Panc1 (cell line): ENCODE data around the gene SAP130. TPM values are rescaled to one million over a fixed set of nuclear protein-coding genes. Genes with fewer than 3 reads are reported as not detected.
A peak's percentile ranks its signal among the peaks of the same experiment; 100 is the strongest.

ENCODE experiments used
- ATAC-seq: fragments of 200-7000 bp; cut with Tn5 transposase; 2 replicates; pipeline ENCODE4 v1.9.1; 2020; ENCODE audit warnings: mild to moderate bottlenecking, moderate library complexity
- BruUV-seq: library from RNA; stranded (reverse); fragments of 400-500 nt; replicated peaks from 2 replicates; lab custom pipeline; 2021; lab: Mats Ljungman, UMichigan
- CTCF ChIA-PET: fragments of 300-600 bp; sonication (Branson Sonifier 250); formaldehyde crosslinking; loops from one replicate; lab custom pipeline; 2022; ENCODE audit warnings: antibody characterized with exemption; lab: Charles Lee
- POLR2A ChIA-PET: fragments of 300-600 bp; sonication (Branson Sonifier 250); formaldehyde crosslinking; loops from one replicate; lab custom pipeline; 2022; ENCODE audit warnings: antibody characterized with exemption; lab: Charles Lee
- DNase-seq: peaks from one replicate; pipeline ENCODE4 v3.0.0-alpha.2; 2010; ENCODE audit warnings: low read depth, low spot score
- H3K27ac ChIP-seq: 2 replicates; pipeline ENCODE4 v1.5.1; 2011; ENCODE audit warnings: mild to moderate bottlenecking, low read length, inconsistent platforms
- H3K27me3 ChIP-seq: fragments of 200-500 bp; sonication (Bioruptor generic); 2 replicates; pipeline ENCODE4 v1.6.0; 2014; ENCODE audit warnings: low read length, inconsistent platforms; ENCODE audit not compliant: control insufficient read depth, insufficient read depth
- H3K36me3 ChIP-seq: fragments of 200-500 bp; sonication (Bioruptor generic); 2 replicates; pipeline ENCODE4 v1.5.1; 2014; ENCODE audit warnings: inconsistent platforms, mild to moderate bottlenecking, low read length, moderate library complexity; ENCODE audit not compliant: control insufficient read depth, insufficient read depth
- H3K4me1 ChIP-seq: 2 replicates; pipeline ENCODE4 v1.5.1; 2011; ENCODE audit warnings: inconsistent platforms, mild to moderate bottlenecking, low read length, moderate library complexity; ENCODE audit not compliant: control insufficient read depth, insufficient read depth
- H3K4me3 ChIP-seq, 2 experiments: 2 replicates each; pipeline ENCODE4 v1.5.1; 2011 to 2012; ENCODE audit warnings: low read depth in 2 of 2, low read length in 2 of 2, mild to moderate bottlenecking in 2 of 2, inconsistent platforms in 1 of 2, moderate library complexity in 1 of 2
- H3K9me3 ChIP-seq: fragments of 200-500 bp; sonication (Bioruptor generic); 2 replicates; pipeline ENCODE4 v1.5.1; 2014; ENCODE audit warnings: low read depth, mild to moderate bottlenecking, inconsistent platforms, low read length, moderate library complexity; ENCODE audit not compliant: control insufficient read depth, insufficient read depth
- CTCF ChIP-seq: fragments of 450-650 bp; IDR thresholded peaks from 2 replicates; pipeline ENCODE4 v1.5.1; 2017; ENCODE audit warnings: mild to moderate bottlenecking
- POLR2AphosphoS5 ChIP-seq: IDR thresholded peaks from 2 replicates; pipeline ENCODE4 v1.6.1; 2012; ENCODE audit warnings: mild to moderate bottlenecking, low read depth, low read length, moderate library complexity
- REST ChIP-seq, 2 experiments: IDR thresholded peaks; 2 replicates each; pipeline ENCODE4 v1.6.1; 2011 to 2012; ENCODE audit warnings: low read depth in 2 of 2, control low read depth in 1 of 2, low read length in 1 of 2, mild to moderate bottlenecking in 1 of 2, moderate library complexity in 1 of 2; ENCODE audit not compliant: insufficient read depth in 1 of 2
- SIN3A ChIP-seq: IDR thresholded peaks from 2 replicates; pipeline ENCODE4 v1.6.1; 2012; ENCODE audit warnings: low read depth, mild to moderate bottlenecking, low read length, moderate library complexity, borderline replicate concordance; ENCODE audit not compliant: insufficient read depth
- TCF7L2 ChIP-seq: IDR thresholded peaks from 2 replicates; pipeline ENCODE4 v1.6.1; 2011; ENCODE audit warnings: mild to moderate bottlenecking, low read depth, low read length, inconsistent platforms
- in situ Hi-C: cut with HindIII; loops from 2 replicates; pipeline ENCODE4 v1.10.0; 2016; ENCODE audit warnings: low sequenced_read_pairs, low pct_unique_long_range_greater_than_20kb
- intact Hi-C: fragments of 100-400 bp; cut with micrococcal nuclease; formaldehyde crosslinking; loops from one replicate; pipeline ENCODE4 v1.10.0; 2022; ENCODE audit not compliant: unreplicated experiment
- total RNA-seq: library from RNA; stranded (reverse); gene quantifications from one replicate; pipeline ENCODE4 v1.2.1, GENCODE V29; 2021; ENCODE audit not compliant: unreplicated experiment

The SAP130 gene
- total RNA-seq, 1 experiment from 2014 or later = 34.6 TPM

- Histone ChIP-seq H3K27me3 (no peaks in the 10 kb centered on the region), H3K4me3 (no peak overlapping the region), H3K9me3 (no peaks in the 10 kb centered on the region), H3K4me1 (0 out of 2 replicates have a peak, but pooled peaks cover 6% of the 10 kb centered on the region), H3K36me3 (no peaks in the 10 kb centered on the region), H3K27ac (no peak overlapping the region)
- intact Hi-C loops (no loop called here), in situ Hi-C loops (no loop called here)
- no peak for TF ChIP-seq SIN3A
- TF ChIP-seq POLR2AphosphoS5 = no peak
- TF ChIP-seq CTCF = no peak
- TF ChIP-seq TCF7L2 = no peak
- no peak for TF ChIP-seq REST (IDR thresholded peaks at IDR 0.05; ENCODE audit: insufficient read depth in 1 of 2, low read depth in 2 of 2, low read length in 1 of 2)
- ChIA-PET CTCF (no interaction called here), POLR2A (no interaction called here)
- DNase-seq (no peak), ATAC-seq (no peak)
- no TSS peak for BruUV-seq
Measured at GRCh38 chr2:127917916-127918315, 109.9 kb downstream of the SAP130 start.

- POLR2A ChIA-PET = no interaction called here
- H3K27ac ChIP-seq = no peak overlapping the region
- peak; percentile 92 for ATAC-seq
Measured at GRCh38 chr2:127913808-127914457, 113.9 kb downstream of the SAP130 start.

GRCh38 chr2:127911737-127912136 lies 116.1 kb downstream of the SAP130 start:
- no peak for TF ChIP-seq REST (IDR thresholded peaks at IDR 0.05; ENCODE audit: insufficient read depth in 1 of 2, low read depth in 2 of 2, low read length in 1 of 2)
- POLR2A ChIA-PET = no interaction called here
- ATAC-seq = no peak
- no peaks in the 10 kb centered on the region for H3K9me3 ChIP-seq
- no peaks in the 10 kb centered on the region for H3K36me3 ChIP-seq
- DNase-seq = no peak
- H3K27ac ChIP-seq = no peak overlapping the region
- H3K4me3 ChIP-seq = no peak overlapping the region
- no TSS peak for BruUV-seq
- intact Hi-C loops = no loop called here
- CTCF ChIA-PET = no interaction called here
- H3K4me1 ChIP-seq = 0 out of 2 replicates have a peak, but pooled peaks cover 6% of the 10 kb centered on the region
- in situ Hi-C loops = no loop called here
- H3K27me3 ChIP-seq = no peaks in the 10 kb centered on the region

More at GRCh38 chr2:127913808-127914457, 113.9 kb downstream of the SAP130 start:
- 0 out of 2 replicates have a peak, but pooled peaks cover 6% of the 10 kb centered on the region for H3K4me1 ChIP-seq
- H3K36me3 ChIP-seq = no peaks in the 10 kb centered on the region
- intact Hi-C loops (no loop called here), in situ Hi-C loops (no loop called here)
- BruUV-seq = no TSS peak
- no peak overlapping the region for H3K4me3 ChIP-seq
- CTCF ChIA-PET = no interaction called here
- H3K27me3 ChIP-seq = no peaks in the 10 kb centered on the region
- H3K9me3 ChIP-seq = no peaks in the 10 kb centered on the region
- peak; percentile 68 for DNase-seq
- TF ChIP-seq TCF7L2 = peak; percentile 78
- no peak for TF ChIP-seq SIN3A
- no peak for TF ChIP-seq POLR2AphosphoS5
